IPS-20b (cell line): ENCODE results near the gene MX2.

Experiments used
- H3K27ac ChIP-seq: one replicate; pipeline ENCODE4 v1.5.1; 2013; ENCODE audit warnings: low read length
- H3K27me3 ChIP-seq: 2 replicates; pipeline ENCODE4 v1.6.1; 2013; ENCODE audit warnings: mild to moderate bottlenecking, low read length, inconsistent platforms; ENCODE audit not compliant: insufficient read depth
- H3K36me3 ChIP-seq: 2 replicates; pipeline ENCODE4 v1.6.1; 2013; ENCODE audit warnings: low read depth, mild to moderate bottlenecking, inconsistent platforms, low read length, moderate library complexity; ENCODE audit not compliant: insufficient read depth
- H3K4me1 ChIP-seq: 2 replicates; pipeline ENCODE4 v1.6.1; 2013; ENCODE audit warnings: mild to moderate bottlenecking, control low read depth, inconsistent platforms, low read length, moderate library complexity; ENCODE audit not compliant: insufficient read depth
- H3K4me3 ChIP-seq: 2 replicates; pipeline ENCODE4 v1.5.1; 2013; ENCODE audit warnings: mild to moderate bottlenecking, low read length, inconsistent platforms
- H3K9ac ChIP-seq: 2 replicates; pipeline ENCODE4 v1.6.1; 2013; ENCODE audit warnings: low read depth, mild to moderate bottlenecking, inconsistent platforms, low read length, moderate library complexity
- H3K9me3 ChIP-seq: 2 replicates; pipeline ENCODE4 v1.6.1; 2013; ENCODE audit warnings: mild to moderate bottlenecking, low read depth, low read length, inconsistent platforms; ENCODE audit not compliant: insufficient read depth

The MX2 gene

GRCh38 chr21:41427556-41427955, 65.7 kb downstream of the MX2 start:
- no peaks in the 10 kb centered on the region for H3K9me3 ChIP-seq
- H3K9ac ChIP-seq: no peak overlapping the region
- peaks cover 65% of the 10 kb centered on the region for H3K27me3 ChIP-seq
- no peaks in the 10 kb centered on the region for H3K36me3 ChIP-seq
- no peak overlapping the region for H3K27ac ChIP-seq
- H3K4me1 ChIP-seq: no peaks in the 10 kb centered on the region; the same call in 1 of the 2 replicates
- no peak overlapping the region for H3K4me3 ChIP-seq

GRCh38 chr21:41428311-41428710, 66.5 kb downstream of the MX2 start:
- Histone ChIP-seq H3K27ac (no peak overlapping the region), H3K27me3 (peaks cover 64% of the 10 kb centered on the region), H3K9me3 (no peaks in the 10 kb centered on the region), H3K4me3 (no peak overlapping the region), H3K4me1 (no peaks in the 10 kb centered on the region; the same call in 1 of the 2 replicates), H3K9ac (no peak overlapping the region), H3K36me3 (no peaks in the 10 kb centered on the region)

- H3K27ac ChIP-seq: no peak overlapping the region
- no peaks in the 10 kb centered on the region; the same call in 1 of the 2 replicates for H3K4me1 ChIP-seq
- H3K27me3 ChIP-seq: peaks cover 62% of the 10 kb centered on the region
- no peaks in the 10 kb centered on the region for H3K36me3 ChIP-seq
- H3K9me3 ChIP-seq: no peaks in the 10 kb centered on the region
- H3K9ac ChIP-seq: no peak overlapping the region
- H3K4me3 ChIP-seq: no peak overlapping the region
Observed at GRCh38 chr21:41428847-41429246, 67.0 kb downstream of the MX2 start.

DNA sequence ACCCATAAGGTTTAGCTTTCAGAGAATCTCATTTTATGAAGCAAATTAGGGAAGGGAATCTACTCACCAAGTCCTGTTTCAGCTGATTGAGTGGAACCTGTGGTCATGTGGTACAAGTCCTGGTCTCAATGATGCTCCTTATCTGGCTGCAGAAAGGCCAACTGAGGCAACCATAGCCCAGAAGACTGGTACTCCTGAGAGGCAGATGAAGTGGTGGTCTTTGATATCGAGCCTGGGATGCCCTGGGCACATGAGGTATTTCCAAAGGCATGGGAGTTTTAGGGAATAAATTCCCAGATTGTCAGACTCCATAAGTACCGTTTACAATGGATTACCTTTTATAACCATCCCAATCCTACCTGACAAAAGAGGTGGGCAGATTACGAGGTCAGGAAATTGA, 67.5 kb downstream of the MX2 start:
- Histone ChIP-seq H3K27ac (no peak overlapping the region), H3K4me3 (no peak overlapping the region), H3K36me3 (no peaks in the 10 kb centered on the region), H3K9ac (no peak overlapping the region), H3K27me3 (peaks cover 57% of the 10 kb centered on the region), H3K9me3 (no peaks in the 10 kb centered on the region), H3K4me1 (no peaks in the 10 kb centered on the region; the same call in 1 of the 2 replicates)

DNA sequence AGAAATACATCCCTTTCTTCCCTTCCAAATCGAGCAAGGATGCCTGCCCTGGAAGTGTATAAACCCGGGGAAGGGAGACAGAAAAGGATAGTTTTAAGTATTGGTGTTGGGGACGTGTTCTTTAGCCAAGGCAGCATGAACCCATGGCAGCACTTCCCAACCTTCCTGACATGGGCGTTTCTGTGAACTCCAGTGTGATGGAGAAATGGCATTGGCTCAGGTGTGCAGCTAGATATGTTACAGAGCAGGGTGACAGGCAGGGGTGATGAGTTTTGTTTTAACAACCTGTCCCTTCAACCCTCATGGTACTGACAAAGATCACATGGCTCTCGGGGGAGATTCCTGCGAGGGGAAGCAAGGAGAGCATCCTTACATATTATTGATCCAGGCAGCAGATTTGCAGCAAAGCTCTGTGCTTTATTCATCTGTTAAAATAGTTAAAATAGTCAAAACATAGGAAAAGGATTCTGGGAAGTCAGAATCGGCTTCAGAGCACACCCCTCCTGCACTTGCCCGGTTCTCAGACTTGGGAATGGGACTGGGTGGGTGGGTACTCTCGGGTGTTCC, 68.2 kb downstream of the MX2 start:
- Histone ChIP-seq H3K9me3 (peaks cover 4% of the 10 kb centered on the region; the same call in 1 of the 2 replicates), H3K27ac (no peak overlapping the region), H3K9ac (no peak overlapping the region), H3K4me1 (no peaks in the 10 kb centered on the region; the same call in 1 of the 2 replicates), H3K36me3 (no peaks in the 10 kb centered on the region), H3K4me3 (no peak overlapping the region), H3K27me3 (peaks cover 50% of the 10 kb centered on the region)

DNA sequence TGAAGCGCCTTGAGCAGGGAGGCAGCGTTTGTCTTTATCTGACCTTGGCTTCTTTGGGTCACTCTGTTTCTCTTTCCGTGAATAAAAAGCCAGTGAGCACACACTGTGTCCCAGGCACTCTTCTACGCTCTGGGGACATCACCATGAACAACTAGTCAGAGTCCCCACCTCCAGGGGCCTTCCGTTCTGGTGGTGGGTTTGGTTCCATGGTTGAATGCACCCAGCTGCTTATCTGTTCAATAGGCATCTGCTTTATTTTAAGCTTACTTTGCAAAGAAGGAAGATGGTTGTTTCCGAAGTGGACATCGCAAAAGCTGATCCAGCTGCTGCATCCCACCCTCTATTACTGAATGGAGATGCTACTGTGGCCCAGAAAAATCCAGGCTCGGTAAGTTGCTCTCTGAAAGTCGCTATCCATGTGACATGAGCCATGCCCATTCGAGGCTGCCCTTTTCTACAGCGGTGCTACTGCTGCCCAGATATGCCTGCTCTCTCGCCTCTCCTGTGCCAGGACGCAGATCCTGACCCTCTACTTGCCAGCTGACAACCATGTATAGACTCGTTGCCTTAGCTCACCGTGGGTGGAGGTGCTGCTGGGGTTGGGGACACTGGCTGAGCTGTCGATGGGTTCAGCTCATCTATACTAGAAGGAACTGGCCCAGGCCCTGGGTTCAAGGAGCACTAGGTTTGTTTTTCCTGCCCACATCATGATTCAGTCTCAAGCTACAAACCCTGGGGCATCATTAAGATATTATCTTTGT, 70.1 kb downstream of the MX2 start:
- peaks cover 7% of the 10 kb centered on the region for H3K9me3 ChIP-seq
- H3K27me3 ChIP-seq: peaks cover 30% of the 10 kb centered on the region
- H3K9ac ChIP-seq: no peak overlapping the region
- H3K4me1 ChIP-seq: no peaks in the 10 kb centered on the region; the same call in 1 of the 2 replicates
- H3K36me3 ChIP-seq: no peaks in the 10 kb centered on the region
- H3K27ac ChIP-seq: no peak overlapping the region
- H3K4me3 ChIP-seq: no peak overlapping the region

GRCh38 chr21:41432562-41433460, 71.0 kb downstream of the MX2 start:
- Histone ChIP-seq H3K36me3 (no peaks in the 10 kb centered on the region), H3K9ac (no peak overlapping the region), H3K9me3 (peaks cover 7% of the 10 kb centered on the region), H3K27ac (no peak overlapping the region), H3K27me3 (peaks cover 22% of the 10 kb centered on the region), H3K4me3 (no peak overlapping the region), H3K4me1 (no peaks in the 10 kb centered on the region; the same call in 1 of the 2 replicates)

DNA sequence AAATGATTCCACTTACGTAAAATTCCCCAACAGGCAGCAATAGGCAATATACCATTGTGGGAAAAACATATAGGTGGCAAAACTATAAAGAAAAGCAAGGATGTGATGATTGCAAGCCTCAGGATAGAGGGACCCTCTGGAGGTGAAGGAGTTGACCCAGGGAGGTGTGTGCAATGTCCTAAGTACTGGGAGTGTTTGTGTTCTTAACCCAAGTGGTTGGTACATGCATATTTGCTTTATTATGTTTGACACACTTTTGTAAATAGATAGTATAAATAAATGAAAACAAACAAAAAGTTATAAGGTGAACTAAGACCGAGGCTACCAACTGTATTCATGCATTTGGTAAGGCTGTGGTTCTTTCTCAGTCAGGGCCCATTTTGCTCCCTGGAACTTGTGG, 71.7 kb downstream of the MX2 start:
- Histone ChIP-seq H3K4me3 (no peak overlapping the region), H3K36me3 (no peaks in the 10 kb centered on the region), H3K9ac (no peak overlapping the region), H3K9me3 (peaks cover 7% of the 10 kb centered on the region), H3K4me1 (no peaks in the 10 kb centered on the region; the same call in 1 of the 2 replicates), H3K27ac (no peak overlapping the region), H3K27me3 (peaks cover 14% of the 10 kb centered on the region)

GRCh38 chr21:41435706-41436105, 73.9 kb downstream of the MX2 start:
- Histone ChIP-seq H3K4me3 (no peak overlapping the region), H3K9me3 (peaks cover 7% of the 10 kb centered on the region), H3K36me3 (no peaks in the 10 kb centered on the region), H3K27me3 (no peaks in the 10 kb centered on the region), H3K9ac (no peak overlapping the region), H3K4me1 (no peaks in the 10 kb centered on the region; the same call in 1 of the 2 replicates), H3K27ac (no peak overlapping the region)

DNA sequence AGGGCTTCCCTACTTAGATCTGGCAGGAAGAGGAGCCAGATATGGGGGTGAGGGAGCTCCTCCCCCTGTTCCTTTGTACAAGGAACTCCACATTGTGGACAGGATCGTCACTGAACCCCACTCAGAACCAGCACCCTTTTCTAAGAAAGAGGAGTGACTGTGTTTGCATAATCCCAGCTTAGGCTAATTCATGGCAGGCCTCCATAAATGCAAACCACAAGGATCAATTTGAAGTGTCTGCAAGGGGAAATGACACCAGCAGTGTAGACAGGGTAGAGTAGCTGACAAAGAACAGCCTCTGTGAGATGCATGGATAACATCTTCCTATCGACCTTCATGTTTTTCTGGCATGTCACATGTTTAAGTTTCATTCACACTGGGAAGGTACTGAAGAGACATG, 75.9 kb downstream of the MX2 start:
- H3K27me3 ChIP-seq: no peaks in the 10 kb centered on the region
- H3K4me3 ChIP-seq: no peak overlapping the region
- H3K9ac ChIP-seq: no peak overlapping the region
- no peaks in the 10 kb centered on the region; the same call in 1 of the 2 replicates for H3K4me1 ChIP-seq
- H3K36me3 ChIP-seq: no peaks in the 10 kb centered on the region
- H3K27ac ChIP-seq: no peak overlapping the region
- peaks cover 7% of the 10 kb centered on the region for H3K9me3 ChIP-seq

DNA sequence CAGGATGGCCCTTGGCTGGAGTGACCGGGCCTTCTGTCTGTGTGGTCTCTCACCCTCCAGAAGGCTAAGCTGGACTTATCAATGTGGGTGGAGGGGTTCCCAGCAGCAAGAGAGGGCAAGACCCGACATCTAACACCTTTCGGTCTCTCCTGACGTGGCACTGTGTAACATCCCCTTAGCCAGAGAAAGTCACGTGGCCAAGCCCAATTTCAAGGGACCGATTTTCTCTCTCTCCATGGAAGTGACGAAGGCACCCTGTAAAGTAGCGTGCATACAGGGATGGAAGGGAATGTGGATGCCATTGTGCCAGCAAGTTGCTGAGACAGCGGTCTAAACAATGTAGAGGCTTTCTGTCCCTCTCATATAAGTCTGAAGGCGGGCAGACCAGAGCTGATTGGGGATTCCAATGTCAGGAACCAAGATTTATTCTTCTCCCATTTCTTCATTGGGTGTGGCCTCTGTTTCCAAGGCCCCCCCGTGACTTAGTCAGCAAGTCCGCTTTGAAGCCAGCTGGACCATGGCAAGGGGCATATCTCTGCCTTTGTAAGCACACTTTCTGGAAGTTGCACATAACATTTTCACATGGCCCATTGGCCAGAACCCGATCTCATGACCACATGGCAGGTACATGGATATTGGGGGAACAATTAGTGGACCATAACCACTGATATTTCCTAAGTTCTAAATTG, 76.7 kb downstream of the MX2 start:
- peaks cover 7% of the 10 kb centered on the region for H3K9me3 ChIP-seq
- no peak overlapping the region for H3K4me3 ChIP-seq
- H3K4me1 ChIP-seq: no peaks in the 10 kb centered on the region
- no peaks in the 10 kb centered on the region for H3K27me3 ChIP-seq
- H3K27ac ChIP-seq: no peak overlapping the region
- no peaks in the 10 kb centered on the region for H3K36me3 ChIP-seq
- no peak overlapping the region for H3K9ac ChIP-seq
